CD4-positive, alpha-beta T cell treated with Interleukin-6 at 100 ng/mL for 8 hours (primary cell): Measurements from ENCODE around the gene ARHGAP45.
A peak's percentile ranks its signal among the peaks of the same experiment; 100 is the strongest.

ENCODE experiments used
- DNase-seq: peaks from one replicate; pipeline ENCODE4 v3.0.0-alpha.2; 2020; ENCODE audit warnings: mixed read lengths, low spot score

The ARHGAP45 gene

GRCh38 chr19:1054102-1055027, 12.6 kb upstream of the ARHGAP45 start:
- no peak for DNase-seq

GRCh38 chr19:1055028-1055425, 11.9 kb upstream of the ARHGAP45 start:
- DNase-seq, result no peak

GRCh38 chr19:1055886-1056620, 10.9 kb upstream of the ARHGAP45 start:
- DNase-seq, result no peak

- peak; percentile 71 for DNase-seq
These were observed 9.7 kb upstream of the ARHGAP45 start for GRCh38 chr19:1057176-1057855.

- DNase-seq, result no peak
These were observed 8.9 kb upstream of the ARHGAP45 start for GRCh38 chr19:1058112-1058511.

- no peak for DNase-seq
These were observed 6.3 kb upstream of the ARHGAP45 start for GRCh38 chr19:1060689-1061088.

GRCh38 chr19:1061987-1062386, 5.0 kb upstream of the ARHGAP45 start:
- no peak for DNase-seq

GRCh38 chr19:1062387-1063029, 4.5 kb upstream of the ARHGAP45 start:
- DNase-seq, result no peak

GRCh38 chr19:1063030-1063908, 3.7 kb upstream of the ARHGAP45 start:
- no peak for DNase-seq

GRCh38 chr19:1063909-1064660, 2.9 kb upstream of the ARHGAP45 start:
- no peak for DNase-seq

- peak; percentile 70 for DNase-seq
These were observed 2.0 kb upstream of the ARHGAP45 start for GRCh38 chr19:1064661-1065605.

GRCh38 chr19:1065606-1066109, 1.3 kb upstream of the ARHGAP45 start:
- DNase-seq, result no peak

GRCh38 chr19:1066251-1066747, 668 bp upstream of the ARHGAP45 start:
- no peak for DNase-seq

GRCh38 chr19:1067341-1067957, 482 bp downstream of the ARHGAP45 start:
- no peak for DNase-seq

GRCh38 chr19:1068009-1069001, 1.3 kb downstream of the ARHGAP45 start:
- DNase-seq, result peak; percentile 83

GRCh38 chr19:1069009-1069779, 2.2 kb downstream of the ARHGAP45 start:
- peak; percentile 84 for DNase-seq
